SK-N-SH treated with all-trans-retinoic acid at 6 μM for 48 hours (cell line): ENCODE data around the gene GALNT7.

Source experiments
- BACH2 ChIP-seq: fragments of 250-450 bp; sonication (Bioruptor Pico); IDR thresholded peaks from 2 replicates; pipeline ENCODE4 v1.9.0; 2021; ENCODE audit warnings: mild to moderate bottlenecking, borderline replicate concordance
- ESRRG ChIP-seq: fragments of 250-450 bp; sonication (Bioruptor Pico); IDR thresholded peaks from 2 replicates; pipeline ENCODE4 v1.6.1; 2021; ENCODE audit warnings: mild to moderate bottlenecking
- ISL1 ChIP-seq: fragments of 250-450 bp; sonication (Bioruptor Pico); IDR thresholded peaks from 2 replicates; pipeline ENCODE4 v2.1.2; 2022; ENCODE audit warnings: mild to moderate bottlenecking, moderate library complexity
- PATZ1 ChIP-seq: fragments of 250-450 bp; sonication (Bioruptor Pico); IDR thresholded peaks from 2 replicates; pipeline ENCODE4 v1.8.0; 2020; ENCODE audit warnings: mild to moderate bottlenecking, moderate library complexity, borderline replicate concordance
- SNAI2 ChIP-seq: fragments of 250-450 bp; sonication (Bioruptor Pico); IDR thresholded peaks from 2 replicates; pipeline ENCODE4 v1.5.0; 2020; ENCODE audit warnings: mild to moderate bottlenecking, moderate library complexity
- TCF4 ChIP-seq: fragments of 250-450 bp; sonication (Bioruptor Pico); IDR thresholded peaks from 2 replicates; pipeline ENCODE4 v1.8.0; 2021; ENCODE audit warnings: mild to moderate bottlenecking, moderate library complexity, borderline replicate concordance
- ZFP3 ChIP-seq: fragments of 250-450 bp; sonication (Bioruptor Pico); IDR thresholded peaks from 2 replicates; pipeline ENCODE4 v1.5.0; 2020; ENCODE audit warnings: mild to moderate bottlenecking, moderate library complexity
- ZFP30 ChIP-seq: fragments of 450-650 bp; formaldehyde crosslinking; IDR thresholded peaks from 2 replicates; pipeline ENCODE4 v1.5.0; 2022; ENCODE audit warnings: mild to moderate bottlenecking, moderate library complexity
- ZNF8 ChIP-seq: fragments of 450-650 bp; formaldehyde crosslinking; IDR thresholded peaks from 2 replicates; pipeline ENCODE4 v1.5.0; 2020; ENCODE audit warnings: mild to moderate bottlenecking, moderate library complexity

- TF ChIP-seq PATZ1 (CRISPR knock-in tag): no peak
- TF ChIP-seq SNAI2 (CRISPR knock-in tag): no peak
- TF ChIP-seq ZFP3: no peak
- TF ChIP-seq ZNF8: no peak
- no peak for TF ChIP-seq ESRRG
- no peak for TF ChIP-seq TCF4 (CRISPR knock-in tag)
- no peak for TF ChIP-seq ISL1 (CRISPR knock-in tag)
- TF ChIP-seq ZFP30 (CRISPR knock-in tag): no peak
- no peak for TF ChIP-seq BACH2 (CRISPR knock-in tag)
Measured at GRCh38 chr4:173360587-173361221, 192.1 kb downstream of the GALNT7 start.
